ENCODE results near the gene ALG13. TPM values are rescaled to one million over a fixed set of nuclear protein-coding genes. Genes with fewer than 3 reads are reported as not detected.

ALG13 gene
- total and polyA plus RNA-seq, 10 of the 15 experiments (the other 5 are each of a cell fraction or from before 2014, with no cell fraction given) = 30.5 to 119 (median 51.1) TPM

DNA sequence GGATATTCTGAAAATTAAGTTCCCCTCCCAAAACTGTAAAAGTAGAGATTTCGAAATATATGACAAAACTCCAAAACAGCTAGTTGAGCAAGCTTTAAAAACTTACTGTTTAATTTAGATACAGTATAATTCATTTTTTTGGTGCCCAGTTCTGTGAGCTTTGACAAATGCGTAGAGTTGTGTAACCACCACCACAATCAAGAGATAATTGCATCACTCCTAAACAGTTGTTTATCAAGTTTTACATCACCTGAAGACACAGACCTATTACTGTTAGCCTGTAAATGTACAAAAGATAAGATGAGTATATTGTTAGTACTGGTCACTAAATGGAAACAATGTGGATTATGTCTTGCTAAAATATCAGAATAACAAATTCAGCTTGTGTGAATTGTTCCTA lies 62.3 kb downstream of the ALG13 start:
- Histone ChIP-seq H3K79me2 (ENCODE audit: control insufficient read depth, insufficient read depth, low read length) (no peaks in the 10 kb centered on the region), H3K36me3 (ENCODE audit: control insufficient read depth in 2 of 2, insufficient read depth in 2 of 2, low read length in 1 of 2) (peaks cover 0 to 4% of the 10 kb centered on the region in 2 experiments; a peak in 1 of 4 replicates), H3K9me3 (replicated peaks; ENCODE audit: control insufficient read depth, insufficient read depth, low read length) (no peaks in the 10 kb centered on the region), H3K9ac (ENCODE audit: control insufficient read depth, insufficient read depth, low read length) (no peak overlapping the region), H3K27me3 (replicated peaks in 1 of 2; ENCODE audit: control insufficient read depth in 2 of 2, insufficient read depth in 2 of 2, low read length in 1 of 2) (no peaks in the 10 kb centered on the region; a peak in 1 of 4 replicates), H3K4me2 (ENCODE audit: control insufficient read depth, insufficient read depth) (no peak overlapping the region), H3K4me3 (no peak overlapping the region), H4K20me1 (ENCODE audit: control insufficient read depth, insufficient read depth) (no peaks in the 10 kb centered on the region), H2AFZ (ENCODE audit: control insufficient read depth, low read depth, low read length) (no peak overlapping the region), H3K27ac (ENCODE audit: control insufficient read depth, insufficient read depth) (no peak overlapping the region), H3K4me1 (ENCODE audit: control insufficient read depth, insufficient read depth, low read length) (no peaks in the 10 kb centered on the region)
- 76% methylated on average over 2 of the region's 2 CpGs for WGBS (ENCODE audit: insufficient coverage, insufficient replicate concordance, low lambda C conversion rate, missing lambda C conversion rate)
- ChIA-PET RAD21 (ENCODE audit: unreplicated experiment) (no interaction called here), CTCF (interaction anchor here (1.2 to 1.4 kb wide), 2 partner anchors 9 to 23 kb away, joined by 3 read pairs; no protein-coding TSS in a partner anchor), POLR2A (interaction anchor here (0.6 to 1.3 kb wide), 2 partner anchors 13 to 1264 kb away, joined by 3 read pairs; no protein-coding TSS in a partner anchor), SMC1A (ENCODE audit: uncharacterized antibody, unreplicated experiment) (interaction anchor here (1.1 to 2.4 kb wide), 2 partner anchors 13 to 300 kb away, joined by 4 to 7 read pairs; no protein-coding TSS in a partner anchor)
- in situ Hi-C loops (cut with MboI) (no loop called here), intact Hi-C loops (cut with micrococcal nuclease; ENCODE audit: unreplicated experiment) (no loop called here)
- DNase-seq (ENCODE audit: low read depth, low spot score) (no peak), FAIRE-seq (no peak), ATAC-seq (no peak)
- no TSS peak for BruUV-seq (replicated peaks)
- TF ChIP-seq GATAD2B (conservative IDR thresholded peaks at IDR 0.05; ENCODE audit: low read depth) = no peak
- TF ChIP-seq, protein P1, sequence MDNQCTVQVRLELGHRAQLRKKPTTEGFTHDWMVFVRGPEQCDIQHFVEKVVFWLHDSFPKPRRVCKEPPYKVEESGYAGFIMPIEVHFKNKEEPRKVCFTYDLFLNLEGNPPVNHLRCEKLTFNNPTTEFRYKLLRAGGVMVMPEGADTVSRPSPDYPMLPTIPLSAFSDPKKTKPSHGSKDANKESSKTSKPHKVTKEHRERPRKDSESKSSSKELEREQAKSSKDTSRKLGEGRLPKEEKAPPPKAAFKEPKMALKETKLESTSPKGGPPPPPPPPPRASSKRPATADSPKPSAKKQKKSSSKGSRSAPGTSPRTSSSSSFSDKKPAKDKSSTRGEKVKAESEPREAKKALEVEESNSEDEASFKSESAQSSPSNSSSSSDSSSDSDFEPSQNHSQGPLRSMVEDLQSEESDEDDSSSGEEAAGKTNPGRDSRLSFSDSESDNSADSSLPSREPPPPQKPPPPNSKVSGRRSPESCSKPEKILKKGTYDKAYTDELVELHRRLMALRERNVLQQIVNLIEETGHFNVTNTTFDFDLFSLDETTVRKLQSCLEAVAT (IDR thresholded peaks at IDR 0.05) = no peak
- TF ChIP-seq, protein P2, sequence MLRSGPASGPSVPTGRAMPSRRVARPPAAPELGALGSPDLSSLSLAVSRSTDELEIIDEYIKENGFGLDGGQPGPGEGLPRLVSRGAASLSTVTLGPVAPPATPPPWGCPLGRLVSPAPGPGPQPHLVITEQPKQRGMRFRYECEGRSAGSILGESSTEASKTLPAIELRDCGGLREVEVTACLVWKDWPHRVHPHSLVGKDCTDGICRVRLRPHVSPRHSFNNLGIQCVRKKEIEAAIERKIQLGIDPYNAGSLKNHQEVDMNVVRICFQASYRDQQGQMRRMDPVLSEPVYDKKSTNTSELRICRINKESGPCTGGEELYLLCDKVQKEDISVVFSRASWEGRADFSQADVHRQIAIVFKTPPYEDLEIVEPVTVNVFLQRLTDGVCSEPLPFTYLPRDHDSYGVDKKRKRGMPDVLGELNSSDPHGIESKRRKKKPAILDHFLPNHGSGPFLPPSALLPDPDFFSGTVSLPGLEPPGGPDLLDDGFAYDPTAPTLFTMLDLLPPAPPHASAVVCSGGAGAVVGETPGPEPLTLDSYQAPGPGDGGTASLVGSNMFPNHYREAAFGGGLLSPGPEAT (IDR thresholded peaks at IDR 0.05; ENCODE audit: low read depth) = no peak
- TF ChIP-seq, protein P3, sequence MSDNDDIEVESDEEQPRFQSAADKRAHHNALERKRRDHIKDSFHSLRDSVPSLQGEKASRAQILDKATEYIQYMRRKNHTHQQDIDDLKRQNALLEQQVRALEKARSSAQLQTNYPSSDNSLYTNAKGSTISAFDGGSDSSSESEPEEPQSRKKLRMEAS (IDR thresholded peaks at IDR 0.05; ENCODE audit: low read depth, low read length) = no peak
- no peak for TF ChIP-seq JUND (IDR thresholded peaks at IDR 0.05; ENCODE audit: low read depth, low read length)
- no peak for TF ChIP-seq SREBF1 (IDR thresholded peaks at IDR 0.05; ENCODE audit: low read length)
- TF ChIP-seq NR2C1 (IDR thresholded peaks at IDR 0.05) = no peak
- no peak for TF ChIP-seq BCL11A (IDR thresholded peaks at IDR 0.05; ENCODE audit: low read depth, low read length)
- no peak for TF ChIP-seq BACH1 (IDR thresholded peaks at IDR 0.05; ENCODE audit: borderline replicate concordance)
- TF ChIP-seq, protein P4, sequence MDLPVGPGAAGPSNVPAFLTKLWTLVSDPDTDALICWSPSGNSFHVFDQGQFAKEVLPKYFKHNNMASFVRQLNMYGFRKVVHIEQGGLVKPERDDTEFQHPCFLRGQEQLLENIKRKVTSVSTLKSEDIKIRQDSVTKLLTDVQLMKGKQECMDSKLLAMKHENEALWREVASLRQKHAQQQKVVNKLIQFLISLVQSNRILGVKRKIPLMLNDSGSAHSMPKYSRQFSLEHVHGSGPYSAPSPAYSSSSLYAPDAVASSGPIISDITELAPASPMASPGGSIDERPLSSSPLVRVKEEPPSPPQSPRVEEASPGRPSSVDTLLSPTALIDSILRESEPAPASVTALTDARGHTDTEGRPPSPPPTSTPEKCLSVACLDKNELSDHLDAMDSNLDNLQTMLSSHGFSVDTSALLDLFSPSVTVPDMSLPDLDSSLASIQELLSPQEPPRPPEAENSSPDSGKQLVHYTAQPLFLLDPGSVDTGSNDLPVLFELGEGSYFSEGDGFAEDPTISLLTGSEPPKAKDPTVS (IDR thresholded peaks at IDR 0.05; ENCODE audit: low read depth, low read length) = no peak
- no peak for TF ChIP-seq NRF1 (conservative IDR thresholded peaks at IDR 0.05; ENCODE audit: low read depth, low read length)
- no peak for TF ChIP-seq NBN (IDR thresholded peaks at IDR 0.05)
